NCI-H1436 treated with DMSO at 0.1 percent for 48 hours (cell line): ENCODE results near the gene RHOBTB3.
"Not testable (repeated sequence)": the region's sequence is repeated elsewhere in the genome, so short reads cannot be mapped to it uniquely, and the experiment has no call there.

Source experiments
- DNase-seq: peaks from one replicate; lab custom pipeline; 2025; lab: John Stamatoyannopoulos, UW

The RHOBTB3 gene

DNA sequence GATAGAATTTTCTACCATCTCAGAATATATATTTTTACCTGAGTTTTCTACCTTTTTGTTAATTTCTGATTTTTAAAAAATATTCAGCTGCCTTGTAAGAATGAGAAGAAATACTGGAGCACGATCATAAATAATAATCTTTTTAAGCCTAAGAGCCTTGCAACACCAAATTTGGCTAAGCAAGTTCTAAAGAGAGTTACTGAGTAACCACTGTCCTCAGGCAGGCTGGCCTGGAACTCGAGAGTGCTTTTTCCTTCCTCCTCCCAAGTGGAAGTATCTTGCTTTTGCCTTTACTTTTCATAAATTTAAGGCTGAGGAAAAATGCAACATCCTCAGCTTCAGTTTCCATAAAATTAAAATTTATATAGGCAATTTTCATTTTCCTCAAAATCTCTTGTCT, 70.4 kb downstream of the RHOBTB3 start:
- DNase-seq: no peak

DNA sequence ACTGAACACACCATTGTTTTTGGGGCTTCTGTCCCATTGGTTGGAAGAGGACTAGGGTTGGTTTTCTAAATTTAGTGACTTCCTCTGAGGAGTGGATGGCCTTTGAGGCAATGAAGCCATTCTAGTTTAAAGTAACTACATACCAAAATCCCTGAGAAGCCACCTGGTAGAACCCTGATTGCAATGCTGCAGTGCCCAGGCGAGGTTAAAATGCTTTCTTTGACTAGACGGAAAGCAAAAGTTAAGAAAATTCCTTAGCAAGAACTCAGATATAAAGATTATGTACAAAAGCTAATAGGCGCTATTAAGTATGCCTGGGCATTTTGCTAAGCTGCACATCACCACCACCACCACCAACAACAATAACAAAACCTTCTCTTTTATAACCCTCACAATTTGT, 70.8 kb downstream of the RHOBTB3 start:
- no peak for DNase-seq

DNA sequence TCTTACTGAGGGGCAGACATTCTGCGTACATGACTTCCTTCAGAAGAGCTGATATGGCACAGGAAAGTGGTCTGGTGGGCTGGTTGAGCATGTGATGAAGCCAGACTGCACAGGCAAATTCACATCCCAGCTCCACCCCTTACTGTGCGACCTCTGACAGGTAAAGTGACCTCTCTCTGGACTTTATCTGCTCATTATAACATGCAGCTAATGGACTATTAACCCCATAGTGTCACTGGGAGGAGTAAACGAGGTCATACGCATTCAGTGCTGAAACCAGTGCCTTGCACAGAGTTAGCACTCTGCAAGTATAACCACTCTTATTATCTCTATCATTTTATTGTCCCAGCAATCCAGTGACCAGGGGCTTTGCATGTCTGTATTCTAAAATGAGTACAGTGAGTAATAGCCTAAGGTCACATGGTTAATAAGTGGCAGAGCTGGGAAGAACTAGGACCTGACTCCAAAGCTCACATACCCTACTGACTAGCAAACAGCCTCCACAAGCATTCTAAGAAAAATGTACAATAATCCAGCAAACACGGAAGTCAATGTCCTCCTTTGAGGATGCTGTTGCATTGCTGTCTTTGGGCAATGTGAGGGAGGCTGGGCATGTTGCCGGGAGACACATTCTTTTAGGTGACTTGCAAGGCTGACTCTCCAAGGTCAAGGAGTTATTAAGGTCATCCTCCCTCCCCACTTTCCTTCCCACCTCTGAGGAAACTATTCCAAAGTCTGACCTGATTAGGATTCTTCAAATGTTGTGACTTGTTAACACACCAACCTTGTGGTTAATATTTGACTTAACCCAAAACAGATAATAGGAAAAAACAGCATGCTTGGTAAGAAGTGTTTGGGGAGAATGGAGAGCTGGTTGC, 72.4 kb downstream of the RHOBTB3 start:
- no peak for DNase-seq

DNA sequence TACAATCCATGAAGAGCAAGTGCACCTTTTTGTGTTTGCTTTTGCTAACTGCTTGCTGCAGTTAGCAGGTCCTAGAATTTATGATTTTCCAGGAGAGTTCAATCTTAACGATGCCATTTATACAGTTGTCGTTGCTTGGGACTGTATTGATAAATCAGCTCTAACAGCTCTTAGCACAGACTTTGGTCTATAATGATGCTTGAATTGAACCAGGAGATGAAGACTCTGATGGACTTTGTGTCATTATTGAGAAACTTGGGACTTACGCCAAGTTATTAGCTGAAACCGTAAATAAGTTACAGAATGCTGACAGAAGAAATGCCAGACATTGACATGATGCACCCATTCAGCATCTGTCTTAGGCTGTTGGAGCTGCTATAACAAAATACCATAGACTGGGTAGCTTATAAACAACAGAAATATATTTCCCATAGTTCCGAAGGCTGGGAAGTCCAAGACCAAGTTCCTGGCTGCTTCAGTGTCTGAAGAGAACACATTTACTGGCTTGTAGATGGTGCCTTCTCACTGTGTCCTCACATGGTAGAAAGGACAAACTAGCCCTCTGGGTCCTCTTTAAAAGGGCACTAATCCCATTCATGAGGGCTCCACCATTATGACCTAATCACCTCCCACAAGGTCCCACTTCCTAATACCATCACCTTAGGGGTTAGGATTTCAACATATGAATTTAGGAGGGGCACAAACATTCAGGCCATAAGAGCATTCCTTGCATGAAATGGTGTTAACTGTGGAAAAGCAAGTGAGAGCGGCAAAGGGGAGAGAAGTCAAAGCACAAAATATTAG, 73.8 kb downstream of the RHOBTB3 start:
- no peak for DNase-seq

DNA sequence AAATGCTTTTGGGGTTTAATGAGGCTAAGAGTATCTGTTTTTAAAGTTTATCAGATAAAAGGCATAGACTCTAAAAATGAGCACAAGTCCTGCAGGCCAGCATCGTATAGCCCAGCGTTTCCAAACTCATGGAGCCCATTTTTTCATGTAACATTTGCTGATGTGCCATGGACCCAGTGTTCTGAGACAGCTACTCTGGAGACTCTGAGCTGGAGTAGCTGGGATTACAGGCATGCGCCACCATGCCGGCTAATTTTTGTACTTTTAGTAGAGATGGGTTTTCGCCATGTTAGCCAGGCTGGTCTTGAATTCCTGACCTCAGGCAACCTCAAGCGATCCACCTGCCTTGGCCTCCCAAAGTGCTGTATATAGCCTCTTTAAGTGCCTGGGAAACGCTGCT, 75.6 kb downstream of the RHOBTB3 start:
- no peak for DNase-seq

DNA sequence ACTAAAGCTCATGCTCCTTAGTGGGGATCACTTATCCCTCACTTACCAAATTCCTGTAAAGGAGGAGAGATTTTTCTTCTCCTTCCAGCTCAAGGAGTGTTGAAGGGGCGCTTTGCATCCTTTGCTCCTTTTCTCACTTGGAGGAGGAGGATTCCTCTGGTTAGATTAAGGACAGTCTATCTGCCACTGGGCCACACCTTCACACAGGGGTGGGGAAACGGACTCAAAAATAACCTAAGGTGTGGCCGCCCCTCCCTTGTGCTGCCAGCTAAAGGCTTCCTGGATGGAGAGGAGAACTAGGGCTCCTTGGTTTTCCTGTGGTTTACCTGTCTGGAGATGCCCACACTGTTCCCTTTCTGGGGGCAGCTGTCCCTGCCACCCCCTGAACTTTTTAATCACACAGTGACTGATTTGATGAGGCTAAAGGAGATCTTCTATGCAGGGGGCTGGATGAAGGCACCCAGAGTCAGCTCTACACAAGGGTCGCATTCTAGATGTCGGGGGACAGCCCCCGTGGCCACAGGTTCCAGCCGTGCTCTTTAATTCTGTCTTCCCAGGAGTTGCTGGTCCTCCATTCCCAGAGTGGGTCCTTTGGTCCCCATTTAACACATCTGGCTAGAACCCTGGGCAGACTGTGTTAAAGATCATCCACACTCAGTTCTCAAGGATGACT, 77.0 kb downstream of the RHOBTB3 start:
- no peak for DNase-seq

DNA sequence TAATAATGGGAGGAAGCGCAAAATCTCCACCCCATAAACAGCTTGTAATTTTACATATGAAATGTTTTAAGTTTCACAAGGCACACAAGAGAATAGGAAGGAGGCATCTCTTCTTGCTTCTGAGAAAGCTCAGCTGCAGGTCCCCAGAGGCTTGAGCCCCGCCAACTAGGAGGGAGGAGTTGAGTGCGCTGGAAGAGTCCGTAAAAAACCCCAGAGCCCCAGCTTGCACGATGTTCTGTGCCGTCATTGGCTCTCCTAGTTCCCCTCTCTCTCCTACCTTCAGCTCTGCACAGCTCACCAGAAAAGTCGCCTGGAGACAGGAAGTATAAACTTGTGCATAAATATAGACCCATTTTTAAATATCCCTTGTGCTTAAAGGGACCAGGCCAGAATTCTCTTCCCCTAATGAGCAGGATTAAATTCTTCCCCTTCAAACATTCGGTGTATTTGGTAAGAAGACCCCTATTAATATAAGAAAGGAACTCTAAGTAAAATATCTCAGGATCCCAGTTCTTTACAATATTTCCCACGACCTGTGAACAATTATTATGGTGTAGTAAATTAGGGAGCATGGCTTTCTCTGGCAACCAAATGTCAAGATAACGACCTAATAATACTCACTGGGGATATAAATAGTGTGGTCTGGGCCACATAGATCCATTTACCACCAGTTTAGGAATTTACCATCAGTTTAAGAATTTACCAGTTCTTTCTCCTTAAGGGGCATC, 77.7 kb downstream of the RHOBTB3 start:
- DNase-seq: peak; percentile 24

DNA sequence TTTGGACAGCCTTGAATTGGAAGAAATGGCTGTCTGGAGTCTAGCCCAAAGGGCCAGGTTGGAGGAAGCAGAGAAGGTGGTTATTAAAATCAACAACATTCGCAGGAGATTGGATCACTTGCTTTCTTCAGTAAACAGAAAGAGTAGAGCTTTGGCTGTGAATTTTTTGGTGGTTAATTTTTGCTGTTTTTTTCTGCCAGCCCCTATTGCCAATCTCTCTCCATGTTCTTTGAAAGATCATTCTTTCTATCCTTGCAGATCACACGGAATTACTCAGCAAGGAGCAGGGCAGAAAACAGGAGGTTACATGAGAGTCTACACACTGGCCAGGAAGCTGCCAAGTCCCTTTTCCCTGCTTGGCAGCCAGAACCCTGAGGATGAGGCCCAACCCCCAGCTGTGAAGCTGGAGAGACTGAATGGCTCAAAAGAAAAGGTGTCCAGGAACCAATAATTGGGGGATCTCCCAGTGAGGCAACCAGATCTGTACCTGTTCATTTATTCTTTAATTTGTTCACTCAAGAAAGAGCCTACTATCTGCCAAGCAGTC, 78.4 kb downstream of the RHOBTB3 start:
- DNase-seq: no peak

DNA sequence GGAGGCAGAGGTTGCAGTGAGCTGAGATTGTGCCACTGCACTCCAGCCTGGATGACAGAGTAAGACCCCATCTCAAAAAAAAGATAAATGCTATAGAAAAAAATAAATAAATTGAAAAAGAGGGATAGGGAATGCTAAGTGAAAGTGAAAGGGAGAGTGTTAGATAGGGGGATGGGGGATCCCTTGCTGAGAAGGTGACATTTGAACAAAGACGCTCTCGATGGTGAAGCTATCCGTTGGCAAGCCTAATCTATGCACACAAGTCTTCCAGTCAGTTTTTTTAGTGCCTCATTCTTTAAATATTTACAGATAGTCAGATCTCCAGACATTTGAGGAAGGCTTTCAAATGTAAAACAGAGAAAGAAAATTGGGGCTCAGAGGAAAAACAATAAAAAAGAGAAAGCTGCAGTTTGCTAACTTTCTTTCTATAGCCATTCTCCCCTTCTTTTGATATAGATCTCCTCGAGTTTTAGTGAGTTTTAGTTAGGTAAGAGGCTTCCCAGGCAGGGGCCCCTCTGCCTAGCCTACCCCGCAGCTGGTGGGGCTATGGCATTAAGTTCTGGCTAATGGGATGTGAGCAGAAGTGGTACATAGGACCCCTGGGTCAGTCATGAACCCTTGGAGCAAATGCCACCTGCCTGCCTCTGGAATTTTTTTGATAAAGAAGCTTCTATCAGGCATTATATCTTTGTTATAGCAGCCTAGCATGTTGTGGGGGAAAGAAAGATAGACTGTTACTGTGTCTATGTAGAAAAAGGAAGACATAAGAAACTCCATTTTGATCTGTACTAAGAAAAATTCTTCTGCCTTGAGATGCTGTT, 79.4 kb downstream of the RHOBTB3 start:
- DNase-seq: no peak

DNA sequence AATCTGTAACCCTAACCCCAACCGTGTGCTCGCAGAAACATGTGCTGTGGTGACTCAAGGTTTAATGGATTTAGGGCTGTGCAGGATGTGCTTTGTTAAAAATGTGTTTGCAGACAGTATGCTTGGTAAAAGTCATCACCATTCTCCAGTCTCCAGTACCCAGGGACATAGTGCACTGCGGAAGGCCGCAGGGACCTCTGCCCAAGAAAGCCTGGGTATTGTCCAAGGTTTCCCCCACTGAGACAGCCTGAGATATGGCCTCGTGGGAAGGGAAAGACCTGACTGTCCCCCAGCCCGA, 79.9 kb downstream of the RHOBTB3 start:
- DNase-seq: not testable (repeated sequence)

DNA sequence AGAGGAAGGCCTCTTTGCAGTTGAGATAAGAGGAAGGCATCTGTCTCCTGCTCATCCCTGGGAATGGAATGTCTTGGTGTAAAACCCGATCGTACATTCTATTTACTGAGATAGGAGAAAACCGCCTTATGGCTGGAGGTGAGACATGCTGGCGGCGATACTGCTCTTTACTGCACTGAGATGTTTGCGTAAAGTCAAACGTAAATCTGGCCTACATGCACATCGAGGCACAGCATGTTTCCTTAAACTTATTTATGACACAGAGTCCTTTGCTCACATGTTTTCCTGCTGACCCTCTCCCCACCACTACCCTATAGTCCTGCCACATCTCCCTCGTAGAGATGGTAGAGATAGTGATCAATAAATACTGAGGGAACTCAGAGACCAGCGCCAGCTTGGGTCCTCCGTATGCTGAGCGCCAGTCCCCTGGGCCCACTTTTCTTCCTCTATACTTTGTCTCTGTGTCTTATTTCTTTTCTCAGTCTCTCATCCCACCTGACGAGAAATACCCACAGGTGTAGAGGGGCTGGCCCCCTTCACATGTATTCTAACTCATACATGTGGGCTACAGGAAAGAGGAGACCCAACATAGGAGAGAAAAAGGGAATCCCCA, 80.4 kb downstream of the RHOBTB3 start:
- DNase-seq: not testable (repeated sequence)

DNA sequence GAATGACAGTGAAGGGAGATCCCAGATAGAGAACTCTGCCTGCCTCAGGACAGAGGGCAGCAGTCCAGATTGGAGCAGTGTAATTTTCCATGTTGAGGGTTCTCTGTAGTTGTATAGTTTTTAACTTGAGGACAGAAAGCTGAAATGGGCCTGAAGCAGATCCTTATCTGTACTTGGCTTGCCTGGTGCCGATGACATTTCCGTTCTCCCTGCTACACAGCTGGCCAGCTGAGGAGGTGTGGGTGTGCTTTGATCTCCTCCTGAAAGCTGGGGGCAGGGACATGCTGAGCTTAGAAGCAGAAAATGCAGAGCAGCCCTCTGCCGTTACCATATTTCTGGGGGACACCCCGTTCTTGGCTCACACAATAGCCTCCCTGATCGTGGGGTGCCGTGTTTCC, 80.9 kb downstream of the RHOBTB3 start:
- DNase-seq: no peak

DNA sequence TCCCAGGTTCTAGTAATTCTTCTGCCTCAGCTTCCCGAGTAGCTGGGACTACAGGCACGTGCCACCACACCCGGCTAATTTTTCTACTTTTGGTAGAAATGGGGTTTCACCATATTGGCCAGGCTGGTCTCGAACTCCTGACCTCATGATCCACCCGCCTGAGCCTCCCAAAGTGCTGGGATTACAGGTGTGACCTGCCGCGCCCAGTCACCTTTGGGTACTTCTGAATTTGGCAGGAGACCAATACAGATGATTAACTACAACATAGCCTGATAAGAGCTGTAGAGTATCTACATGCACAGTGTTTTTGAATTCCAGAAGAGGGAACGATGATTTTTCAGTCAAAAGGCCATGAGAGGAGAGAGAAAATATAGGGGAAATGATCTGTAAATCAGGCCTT, 81.9 kb downstream of the RHOBTB3 start:
- DNase-seq: not testable (repeated sequence)

DNA sequence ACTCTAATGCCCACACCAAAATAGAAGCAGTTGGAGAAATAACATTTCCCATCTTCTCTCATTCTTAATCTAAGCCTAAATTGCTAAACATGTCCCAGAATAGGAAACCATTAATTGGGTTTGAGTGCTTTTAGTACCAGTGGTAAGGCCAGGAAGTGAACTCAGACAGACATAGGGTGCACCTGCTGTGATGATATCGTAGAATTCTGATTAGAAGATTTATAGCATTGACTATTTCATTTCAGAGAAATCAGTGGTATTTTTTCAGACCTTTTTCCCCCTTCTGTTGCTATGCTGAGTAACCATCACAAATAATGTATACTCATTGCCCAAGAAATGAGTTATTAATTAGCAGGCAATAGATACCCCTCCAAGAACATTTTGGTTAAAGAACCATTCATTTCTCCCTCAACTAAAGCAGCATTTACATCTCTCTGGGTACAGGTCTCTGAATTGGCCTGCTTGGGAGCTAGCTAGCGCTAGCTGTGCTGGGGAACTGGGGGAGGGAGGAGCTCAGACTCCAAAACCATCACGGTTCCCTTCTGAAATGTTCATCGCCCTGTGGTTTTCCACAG, 84.1 kb downstream of the RHOBTB3 start:
- DNase-seq: no peak

DNA sequence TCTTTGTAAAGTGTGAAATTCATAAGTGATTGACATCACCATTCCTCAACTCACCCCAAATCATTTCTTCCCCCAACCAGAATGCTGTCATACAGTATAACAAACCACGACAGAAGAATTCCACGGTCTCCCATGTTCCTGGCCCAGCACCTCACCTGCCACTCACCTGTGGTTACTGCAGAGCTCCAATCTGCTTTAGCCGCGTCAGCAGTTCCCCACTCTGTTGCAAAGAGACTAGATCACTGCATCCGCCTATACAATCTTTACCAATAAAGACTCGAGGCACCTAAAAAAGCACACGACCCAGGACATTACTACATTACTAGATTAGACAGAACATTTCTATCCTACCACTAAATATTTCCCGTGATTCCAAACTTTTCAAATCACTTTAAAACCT, 85.2 kb downstream of the RHOBTB3 start:
- DNase-seq: no peak

DNA sequence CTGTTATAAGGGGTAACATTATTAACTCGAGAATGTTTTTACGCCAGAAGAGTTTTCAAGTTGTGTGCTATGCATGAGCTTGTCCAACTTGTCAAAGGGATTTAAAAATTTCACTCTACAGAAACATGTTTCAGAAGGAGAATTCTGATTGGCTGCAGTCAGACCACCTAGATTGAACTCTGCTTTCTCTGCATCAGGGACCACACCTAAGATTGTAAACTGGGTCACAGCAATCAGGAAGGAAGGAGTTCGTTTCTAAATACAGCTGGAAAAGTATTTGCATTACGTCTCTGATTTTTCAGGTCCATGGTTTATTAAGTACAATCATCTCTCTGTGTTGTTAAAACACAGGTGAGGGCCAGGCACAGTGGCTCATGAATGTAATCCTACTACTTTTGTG, 85.6 kb downstream of the RHOBTB3 start:
- DNase-seq: no peak

DNA sequence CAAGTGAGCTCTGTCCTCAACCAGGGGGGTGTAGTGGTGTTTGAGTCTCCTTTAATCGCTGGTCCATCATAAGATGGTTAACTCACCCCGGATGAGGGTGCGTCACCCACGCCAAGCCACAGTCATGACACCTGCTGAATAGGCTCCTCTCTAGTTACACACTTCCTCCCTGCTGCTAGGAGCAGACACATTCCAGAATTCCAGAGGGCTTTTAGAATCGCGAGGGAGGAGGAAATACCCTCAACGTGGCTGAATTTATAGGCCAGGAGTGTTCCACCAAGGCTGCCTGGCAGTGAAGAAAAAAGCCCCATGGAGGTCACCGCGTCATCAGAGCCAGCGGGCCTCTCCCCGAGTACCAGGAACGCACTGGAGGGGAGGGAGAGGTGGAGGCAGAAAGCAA, 86.3 kb downstream of the RHOBTB3 start:
- no peak for DNase-seq

DNA sequence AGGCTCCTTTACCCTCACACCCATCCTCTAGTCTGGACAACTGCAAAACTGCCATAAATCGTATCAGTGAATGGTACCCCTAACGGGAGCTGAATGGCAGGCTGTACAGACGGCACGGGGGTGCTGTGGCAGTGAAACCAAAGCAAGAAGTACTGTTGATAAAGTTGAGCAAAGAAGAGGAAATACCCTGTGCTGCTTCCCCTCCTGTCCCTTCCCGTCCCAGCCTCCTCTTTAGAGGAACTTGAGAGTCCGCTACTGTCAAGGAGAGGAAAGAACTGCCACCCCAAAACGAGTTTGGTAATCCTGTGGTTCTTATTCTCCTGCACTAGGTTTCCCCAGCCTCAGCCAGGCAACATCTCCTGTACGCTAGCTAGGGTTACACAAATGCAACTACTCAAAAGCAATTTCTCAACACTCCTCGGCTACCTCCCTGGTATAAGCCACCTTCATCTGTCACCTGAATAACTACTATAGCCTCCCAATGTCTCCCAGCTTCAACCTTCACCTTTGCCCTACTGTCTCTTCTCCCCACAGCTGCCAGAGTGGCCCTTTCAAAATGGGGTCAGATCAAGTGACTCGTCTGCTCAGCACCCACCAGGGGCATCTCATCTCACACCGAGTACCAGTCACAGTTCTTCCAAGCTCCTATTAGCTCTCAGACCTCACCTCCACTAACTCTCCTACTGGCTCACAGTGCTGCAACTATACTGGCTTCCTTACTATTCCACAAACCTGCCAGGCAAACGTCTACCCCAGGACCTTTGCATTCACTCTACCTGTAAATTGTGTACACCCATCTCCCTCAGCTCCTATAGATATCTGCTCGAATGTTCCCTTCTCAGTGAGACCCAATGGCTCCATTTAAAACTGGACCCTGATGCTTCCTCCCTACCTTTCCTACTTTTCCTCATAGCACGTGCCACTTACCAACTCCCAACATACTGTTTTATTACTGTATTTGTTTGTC, 87.3 kb downstream of the RHOBTB3 start:
- no peak for DNase-seq
